Progenitor cell of endocrine pancreas (in vitro differentiated cells): Measurements from ENCODE around the gene ANXA3. TPM values are rescaled to one million over a fixed set of nuclear protein-coding genes. Genes with fewer than 3 reads are reported as not detected.
A peak's percentile ranks its signal among the peaks of the same experiment; 100 is the strongest.

Source experiments
- DNase-seq: peaks from one replicate; pipeline ENCODE4 v3.0.0; 2021; ENCODE audit warnings: low spot score; ENCODE audit not compliant: unreplicated experiment
- H3K27ac Mint-ChIP-seq: 2 replicates; pipeline ENCODE4 v1.8.0; 2021; ENCODE audit warnings: mild to moderate bottlenecking, moderate library complexity, mixed read lengths
- H3K27me3 Mint-ChIP-seq: 2 replicates; pipeline ENCODE4 v1.8.0; 2021; ENCODE audit warnings: mixed read lengths
- H3K36me3 Mint-ChIP-seq: 2 replicates; pipeline ENCODE4 v1.8.0; 2022; ENCODE audit warnings: mixed read lengths; ENCODE audit not compliant: insufficient read depth
- H3K4me1 Mint-ChIP-seq: 2 replicates; pipeline ENCODE4 v1.8.0; 2021; ENCODE audit warnings: low read depth, mixed read lengths
- H3K4me3 Mint-ChIP-seq: 2 replicates; pipeline ENCODE4 v1.8.0; 2021; ENCODE audit warnings: low read depth, mild to moderate bottlenecking, moderate library complexity, mixed read lengths
- H3K9me3 Mint-ChIP-seq: 2 replicates; pipeline ENCODE4 v1.8.0; 2021; ENCODE audit warnings: low read depth, mixed read lengths
- total RNA-seq: library from RNA; stranded (reverse); gene quantifications from 2 replicates; pipeline ENCODE4 v1.2.1, GENCODE V29; 2021
- TF ChIP-seq, protein P1 (sequence below): fragments of 200-600 bp; sonication (generic); IDR thresholded peaks from one replicate; pipeline ENCODE4 v1.5.0; 2021; ENCODE audit warnings: antibody characterized with exemption, mild to moderate bottlenecking; ENCODE audit not compliant: unreplicated experiment

The ANXA3 gene
- total RNA-seq, 1 donor from 2014 or later = 108 TPM

DNA sequence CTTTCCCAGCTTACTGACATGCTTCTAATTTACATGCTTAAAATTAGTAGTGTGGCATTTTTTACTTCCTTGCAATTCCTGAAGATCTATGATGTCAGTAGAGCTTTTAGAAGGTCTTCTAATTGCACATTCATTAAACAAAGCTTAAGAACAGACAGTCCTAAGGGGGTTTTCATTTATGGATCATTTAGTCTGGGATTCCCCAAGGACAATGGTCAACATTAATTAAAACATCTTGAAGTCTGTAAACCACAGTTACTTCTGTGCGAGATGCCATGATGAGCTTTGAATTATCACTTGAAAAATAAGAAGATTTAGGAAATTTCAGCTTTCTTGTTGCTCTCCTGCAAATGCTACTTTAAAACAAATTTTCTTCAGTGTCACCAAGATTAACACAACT lies 20.2 kb downstream of the ANXA3 start:
- Mint-ChIP-seq H3K27ac (no peak overlapping the region), H3K4me3 (no peak overlapping the region), H3K27me3 (no peaks in the 10 kb centered on the region), H3K4me1 (peaks cover 30% of the 10 kb centered on the region), H3K9me3 (peaks cover 3% of the 10 kb centered on the region), H3K36me3 (peaks cover 31% of the 10 kb centered on the region)
- no peak for DNase-seq
- TF ChIP-seq, protein P1, sequence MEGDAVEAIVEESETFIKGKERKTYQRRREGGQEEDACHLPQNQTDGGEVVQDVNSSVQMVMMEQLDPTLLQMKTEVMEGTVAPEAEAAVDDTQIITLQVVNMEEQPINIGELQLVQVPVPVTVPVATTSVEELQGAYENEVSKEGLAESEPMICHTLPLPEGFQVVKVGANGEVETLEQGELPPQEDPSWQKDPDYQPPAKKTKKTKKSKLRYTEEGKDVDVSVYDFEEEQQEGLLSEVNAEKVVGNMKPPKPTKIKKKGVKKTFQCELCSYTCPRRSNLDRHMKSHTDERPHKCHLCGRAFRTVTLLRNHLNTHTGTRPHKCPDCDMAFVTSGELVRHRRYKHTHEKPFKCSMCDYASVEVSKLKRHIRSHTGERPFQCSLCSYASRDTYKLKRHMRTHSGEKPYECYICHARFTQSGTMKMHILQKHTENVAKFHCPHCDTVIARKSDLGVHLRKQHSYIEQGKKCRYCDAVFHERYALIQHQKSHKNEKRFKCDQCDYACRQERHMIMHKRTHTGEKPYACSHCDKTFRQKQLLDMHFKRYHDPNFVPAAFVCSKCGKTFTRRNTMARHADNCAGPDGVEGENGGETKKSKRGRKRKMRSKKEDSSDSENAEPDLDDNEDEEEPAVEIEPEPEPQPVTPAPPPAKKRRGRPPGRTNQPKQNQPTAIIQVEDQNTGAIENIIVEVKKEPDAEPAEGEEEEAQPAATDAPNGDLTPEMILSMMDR = no peak

DNA sequence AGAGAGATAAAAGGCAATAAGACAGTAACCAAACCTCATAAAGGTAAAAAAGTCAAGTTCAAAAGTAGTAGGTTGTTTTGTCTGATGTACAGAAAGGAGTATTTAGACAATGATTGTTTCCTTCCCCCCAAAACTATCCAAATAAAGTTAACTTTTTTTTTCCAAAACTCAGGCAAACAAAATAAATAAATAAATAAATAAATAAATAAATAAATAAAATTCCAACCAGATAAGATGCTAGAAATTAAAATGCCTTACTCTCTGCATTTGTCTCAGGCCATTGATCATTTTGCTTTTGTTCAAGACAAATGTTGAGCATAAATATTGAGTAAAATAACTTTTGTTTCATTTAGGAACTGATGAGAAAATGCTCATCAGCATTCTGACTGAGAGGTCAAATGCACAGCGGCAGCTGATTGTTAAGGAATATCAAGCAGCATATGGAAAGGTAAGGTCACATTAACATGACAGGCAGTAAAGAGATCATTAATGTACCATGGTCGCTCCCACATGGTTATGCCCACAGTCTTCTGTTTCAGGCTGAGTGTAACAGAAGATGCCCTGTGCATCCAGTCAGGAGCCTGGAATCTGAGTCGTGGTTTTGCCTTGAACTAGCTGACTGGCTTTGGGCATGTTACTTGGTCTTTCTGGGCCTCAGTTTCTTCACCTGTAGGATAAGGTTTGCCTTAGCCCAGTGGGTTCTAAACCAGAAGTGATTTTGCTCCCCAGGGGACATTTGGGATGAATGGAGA lies 27.3 kb downstream of the ANXA3 start:
- Mint-ChIP-seq H3K27ac (no peak overlapping the region), H3K4me3 (no peak overlapping the region), H3K4me1 (no peaks in the 10 kb centered on the region), H3K27me3 (no peaks in the 10 kb centered on the region), H3K36me3 (peaks cover 38% of the 10 kb centered on the region), H3K9me3 (peaks cover 3% of the 10 kb centered on the region)
- no peak for DNase-seq
- TF ChIP-seq, protein P1 = no peak

DNA sequence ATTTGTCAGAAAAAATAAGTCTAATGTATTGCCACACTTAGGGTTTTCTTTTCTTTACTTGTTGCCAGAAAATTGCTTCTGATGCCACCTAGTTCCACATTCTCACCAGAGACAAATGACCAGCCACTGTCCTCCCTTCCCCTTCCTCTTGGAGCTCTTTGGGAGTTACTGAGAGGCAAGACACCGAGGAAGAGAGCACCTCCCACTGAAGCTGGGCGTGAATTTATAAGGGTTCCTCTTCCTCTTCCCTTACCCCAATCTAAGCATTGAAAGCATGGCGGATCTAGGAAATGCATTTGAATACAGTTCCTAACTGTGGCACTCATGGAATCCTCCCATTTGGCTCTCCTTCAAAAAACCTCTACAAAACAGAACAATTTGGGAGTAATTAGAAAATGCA lies 30.0 kb downstream of the ANXA3 start:
- Mint-ChIP-seq H3K27me3 (no peaks in the 10 kb centered on the region), H3K4me3 (no peak overlapping the region), H3K36me3 (peaks cover 34% of the 10 kb centered on the region), H3K4me1 (peaks cover 9% of the 10 kb centered on the region), H3K9me3 (no peaks in the 10 kb centered on the region), H3K27ac (peak overlapping the region; percentile 59)
- no peak for DNase-seq
- TF ChIP-seq, protein P1 = no peak

DNA sequence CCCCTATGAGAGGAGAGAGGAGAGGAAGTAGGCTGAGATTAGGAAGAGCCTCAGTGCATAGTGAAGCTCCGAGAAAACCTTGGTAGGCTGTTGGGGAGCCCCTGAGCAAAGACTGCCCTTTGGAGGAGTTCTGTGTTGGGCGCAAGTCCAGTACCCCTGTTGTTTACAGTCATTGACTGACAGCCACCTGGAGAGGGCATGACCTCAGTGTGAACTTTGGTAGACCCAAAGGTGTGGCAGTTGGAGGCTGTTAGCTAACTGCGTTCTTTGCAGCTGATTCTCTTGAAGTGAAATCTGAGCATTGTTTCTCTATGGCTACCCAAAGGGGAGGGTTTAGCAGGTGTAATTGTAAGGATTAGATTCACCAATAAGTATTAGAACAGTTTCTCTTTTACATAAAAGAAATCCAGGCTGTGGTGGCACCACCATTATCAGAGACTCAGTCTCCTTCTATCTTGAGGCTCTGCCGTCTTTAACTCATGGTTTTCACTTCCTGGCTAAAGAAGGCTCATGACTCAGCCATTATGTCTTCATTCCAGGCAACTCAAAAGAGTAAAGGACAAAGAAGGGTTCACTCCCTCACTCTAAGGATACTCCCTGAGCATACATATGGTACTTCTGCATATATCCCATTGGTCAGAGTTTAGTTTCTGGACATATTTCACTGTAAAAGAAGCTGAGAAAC lies 33.4 kb downstream of the ANXA3 start:
- no peak for DNase-seq
- TF ChIP-seq, protein P1 = no peak
- Mint-ChIP-seq H3K4me3 (no peak overlapping the region), H3K4me1 (peaks cover 9% of the 10 kb centered on the region), H3K9me3 (no peaks in the 10 kb centered on the region), H3K36me3 (peaks cover 45% of the 10 kb centered on the region), H3K27ac (peak overlapping the region; percentile 84), H3K27me3 (no peaks in the 10 kb centered on the region)

DNA sequence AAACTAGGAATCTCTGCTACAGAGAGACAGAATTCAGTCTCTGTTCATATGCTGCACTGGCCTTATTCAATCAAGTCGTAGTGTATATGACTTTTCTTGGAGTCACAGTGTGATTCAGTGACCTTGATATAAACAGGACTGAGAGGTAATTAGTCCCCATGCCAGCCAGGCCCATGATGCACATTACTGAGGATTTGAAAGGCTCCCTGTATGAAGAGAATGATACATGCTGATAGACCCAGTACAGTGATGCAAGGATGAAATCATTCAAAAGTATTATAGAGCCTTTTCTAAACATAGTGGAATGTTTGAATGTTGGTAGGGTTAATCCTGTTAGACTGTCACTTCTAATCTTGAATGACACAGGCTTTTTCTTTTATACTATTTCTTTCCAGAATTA lies 34.1 kb downstream of the ANXA3 start:
- Mint-ChIP-seq H3K27me3 (no peaks in the 10 kb centered on the region), H3K4me3 (no peak overlapping the region), H3K4me1 (peaks cover 9% of the 10 kb centered on the region), H3K27ac (no peak overlapping the region), H3K36me3 (peaks cover 44% of the 10 kb centered on the region), H3K9me3 (no peaks in the 10 kb centered on the region)
- TF ChIP-seq, protein P1 = no peak
- DNase-seq = no peak
